ENCODE data around the gene SDR42E1.

GRCh38 chr16:82011199-82011641, at the start of gene SDR42E1:
- TF ChIP-seq CTCF (IDR thresholded peaks at IDR 0.05) (no peak), POLR2AphosphoS5 (IDR thresholded peaks at IDR 0.05) (peak; percentile 41), POLR2A (IDR thresholded peaks at IDR 0.05) (no peak)
